HPDE6-E6E7 (cell line): ENCODE results near the gene ZIC1.

ENCODE experiments used
- DNase-seq: peaks from one replicate; pipeline ENCODE4 v3.0.0; 2011; ENCODE audit warnings: missing footprints; ENCODE audit errors: extremely low spot score

Gene ZIC1

DNA sequence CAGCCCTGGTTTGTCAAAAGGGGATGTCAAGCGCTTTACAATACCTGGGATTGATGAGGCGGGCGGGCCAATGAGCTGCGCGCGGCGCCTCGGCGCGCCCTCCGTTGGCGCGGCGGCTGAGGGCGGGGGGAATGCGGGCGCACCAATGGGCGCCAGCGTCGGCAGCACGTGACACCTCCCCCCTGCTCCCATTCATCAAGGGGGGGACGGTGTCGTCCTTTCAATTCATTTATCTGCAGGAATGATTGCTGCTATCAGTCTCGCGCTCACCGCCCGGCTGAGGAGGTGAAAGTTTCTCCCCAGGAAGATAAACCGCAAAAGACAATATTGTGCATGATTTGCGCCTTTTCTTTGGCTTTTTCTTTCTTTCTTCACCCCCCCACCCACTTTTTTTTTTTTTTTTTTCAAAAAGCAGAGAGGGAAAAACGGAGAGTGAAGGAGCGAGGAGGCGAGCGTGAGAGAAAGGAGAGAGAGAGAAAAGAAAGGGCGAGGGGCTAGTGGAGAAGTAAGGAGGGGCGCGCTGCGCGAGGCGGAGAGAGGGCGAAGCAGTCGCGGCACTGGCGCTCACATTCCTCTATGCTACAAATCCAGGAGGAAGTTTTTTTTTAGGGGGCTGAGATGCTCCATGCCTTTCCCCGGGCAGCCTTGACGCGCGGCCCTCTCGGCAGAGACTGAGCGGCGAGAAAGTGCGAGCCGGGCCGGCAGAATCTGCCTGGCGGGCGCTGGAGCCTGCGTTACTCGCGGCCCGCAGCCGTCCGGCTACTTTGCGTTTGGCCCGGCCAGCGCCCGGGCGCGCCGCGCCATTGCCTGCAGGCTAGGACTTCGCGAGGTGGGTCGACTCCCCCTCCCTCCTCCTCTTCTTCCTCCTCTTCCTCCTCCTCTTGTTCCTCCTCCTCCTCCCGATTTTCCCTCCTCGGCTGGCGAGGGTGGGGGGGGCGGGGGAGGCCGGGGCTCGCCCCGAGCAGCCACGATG is at the start of gene ZIC1:
Gene ZIC1 (plus strand): TSS at position 223 of the 973 bp plus-strand sequence. CDS start 748 bp downstream, at position 971.
- no peak for DNase-seq

DNA sequence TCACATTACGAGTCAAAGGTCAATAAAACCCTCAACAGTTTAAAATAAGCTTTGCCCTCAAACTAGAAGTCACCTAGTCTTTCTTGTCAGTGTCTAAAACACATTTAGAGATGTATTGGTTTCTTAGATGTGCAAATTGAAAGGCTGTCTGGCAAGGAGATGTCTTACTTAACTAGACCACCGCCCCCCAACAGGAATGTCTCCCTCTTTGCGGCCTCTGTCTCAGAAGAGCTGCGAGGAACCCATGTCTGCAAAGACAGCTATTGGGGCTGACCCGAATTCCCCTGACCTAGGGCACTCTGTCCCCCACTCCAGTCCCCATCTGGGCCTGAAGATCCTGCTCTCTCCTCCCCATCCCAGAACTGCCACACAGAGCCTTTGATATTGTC is 49.1 kb upstream of the ZIC1 start:
- no peak for DNase-seq

DNA sequence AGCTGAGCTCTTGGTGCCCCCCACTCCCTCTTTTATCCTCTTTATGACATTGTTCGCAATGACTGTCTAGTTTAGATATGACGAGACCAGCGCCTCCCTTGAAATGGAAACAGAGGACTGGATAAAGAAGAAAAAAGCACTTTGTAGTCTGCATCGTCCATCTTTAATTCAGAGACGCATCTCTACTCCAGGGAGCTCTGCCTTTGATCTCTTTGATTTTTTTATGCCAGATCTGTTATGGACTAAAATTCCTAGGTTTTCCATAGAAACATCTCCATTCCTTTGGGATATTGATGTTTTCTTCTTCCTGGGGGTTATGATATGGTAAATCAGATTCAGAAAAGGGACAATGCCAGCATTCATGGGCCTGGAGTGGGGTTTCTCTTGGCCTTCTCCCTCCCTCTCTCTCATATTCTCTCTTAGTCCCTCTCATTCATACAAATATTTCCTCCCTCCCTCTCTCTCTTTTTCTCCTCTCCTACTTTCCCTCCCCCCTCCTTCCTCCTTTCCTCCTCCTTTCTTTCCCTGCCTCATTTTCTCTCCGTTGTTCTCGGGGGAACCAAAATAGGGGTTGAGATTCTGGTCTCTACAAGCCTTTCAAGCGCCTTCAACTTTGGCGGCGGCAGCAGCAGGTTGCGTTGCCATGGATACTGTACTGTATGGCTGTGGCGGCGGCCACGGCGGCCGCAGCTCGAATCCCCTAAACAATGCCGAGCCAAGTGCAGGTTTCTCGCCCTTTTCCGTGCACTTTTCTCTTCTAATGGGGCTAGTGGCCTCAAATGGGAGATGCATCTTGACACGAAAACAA is 48.3 kb upstream of the ZIC1 start:
- DNase-seq = no peak

DNA sequence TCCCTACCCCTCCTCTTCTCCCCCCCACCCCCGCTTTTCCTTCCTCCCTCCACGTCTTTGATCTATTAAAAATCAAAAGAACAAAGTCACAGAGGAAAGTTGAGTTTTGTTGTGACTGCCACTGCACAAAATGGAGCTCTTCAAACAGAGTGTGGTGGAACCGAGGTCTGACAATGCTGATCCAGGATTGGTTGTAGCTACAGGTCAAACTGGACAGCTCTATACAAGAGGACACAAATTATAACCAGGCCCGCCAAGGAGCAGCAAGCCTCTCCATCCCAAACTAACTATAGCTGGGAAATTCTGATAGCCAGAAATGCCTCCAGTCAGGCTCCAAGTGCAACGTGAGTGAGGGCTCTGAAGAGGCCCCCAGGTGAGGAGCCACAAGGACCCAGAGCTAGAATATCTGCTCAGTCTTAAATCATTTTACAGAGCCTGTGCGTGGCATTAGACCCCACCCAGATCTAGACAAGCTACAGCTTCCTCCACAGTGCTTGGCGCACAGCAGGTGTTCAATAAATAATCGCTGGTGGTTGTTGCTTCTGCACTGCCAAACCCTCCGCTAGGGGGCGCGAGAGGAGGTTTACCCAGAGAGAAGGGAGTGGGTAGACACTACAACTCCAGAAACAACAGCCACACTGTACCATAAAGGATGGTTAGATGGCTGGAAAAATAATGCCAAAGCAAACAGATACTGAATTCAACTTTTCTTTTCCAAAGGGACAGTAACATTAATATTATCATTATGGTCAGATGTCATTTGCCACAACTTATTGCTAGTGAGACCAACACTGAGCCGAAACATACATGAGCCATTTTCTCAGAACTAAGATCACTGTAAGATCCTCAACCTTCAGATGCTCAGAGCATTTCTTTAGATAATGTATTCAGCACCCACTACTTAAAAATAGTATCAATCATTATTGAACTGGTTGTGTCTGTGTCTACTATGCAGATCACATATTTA is 47.4 kb upstream of the ZIC1 start:
- peak; percentile 23 for DNase-seq

DNA sequence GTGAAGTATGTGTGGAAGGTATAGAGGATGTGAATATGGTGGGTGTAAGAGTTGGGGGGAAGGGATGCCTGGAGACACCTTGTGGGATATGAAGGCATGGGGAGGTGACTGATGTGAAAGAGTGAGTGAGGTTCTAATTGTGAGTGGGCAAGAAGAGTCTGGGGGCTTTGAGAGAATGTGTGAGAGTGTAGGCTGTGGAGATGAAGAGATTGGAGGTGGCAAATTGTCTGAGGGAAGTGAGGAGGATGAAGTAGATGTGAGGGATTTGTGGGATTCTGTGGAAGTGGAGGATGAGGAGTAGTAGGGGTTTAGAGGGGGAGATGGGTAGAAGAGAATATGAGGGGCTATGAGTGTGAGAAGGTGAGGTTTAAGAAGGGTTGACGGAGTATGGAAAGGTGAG is 44.4 kb upstream of the ZIC1 start:
- no peak for DNase-seq

DNA sequence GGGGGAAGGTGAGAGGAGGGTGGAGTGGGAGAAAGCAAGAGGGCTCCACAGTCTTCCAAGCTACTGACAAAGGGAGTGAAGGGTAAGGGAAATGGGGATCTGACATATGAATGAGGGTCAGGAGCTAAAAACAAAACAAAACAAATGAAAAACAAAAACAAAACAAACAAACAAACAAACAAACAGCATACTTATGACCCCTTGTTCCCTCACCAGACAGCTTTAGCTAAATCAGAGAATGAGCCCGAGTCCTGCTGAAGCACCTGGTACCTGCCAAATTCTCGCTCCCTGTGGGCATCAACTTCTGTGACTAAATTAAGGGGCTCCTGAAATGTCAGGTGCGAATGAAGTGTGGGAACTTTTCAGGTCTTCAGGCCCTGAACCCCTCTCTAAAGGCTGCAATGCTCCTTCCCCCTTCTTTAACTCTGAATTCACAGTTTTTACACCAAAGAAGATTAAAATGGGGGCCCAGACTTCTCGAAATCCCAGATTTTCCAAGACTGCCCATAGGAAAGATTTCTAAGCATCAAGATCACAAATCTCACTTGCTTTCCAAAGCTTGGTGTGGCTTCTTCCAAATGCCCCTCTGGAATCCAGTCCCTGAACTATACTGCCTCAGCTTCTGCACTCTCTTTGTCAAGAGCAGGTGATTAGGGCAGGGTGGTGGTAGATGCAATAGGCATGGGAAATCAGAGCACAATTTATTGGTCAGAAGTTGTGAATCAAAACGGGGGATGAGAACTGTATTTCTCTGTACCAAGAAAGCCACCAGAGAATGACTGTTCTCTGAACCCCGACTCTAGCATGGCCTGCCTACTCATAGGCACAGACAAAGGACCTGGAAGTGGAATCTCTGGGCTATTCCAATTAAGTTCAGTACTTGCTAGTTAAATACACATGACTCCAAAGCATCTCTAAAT is 43.7 kb upstream of the ZIC1 start:
- DNase-seq = no peak

DNA sequence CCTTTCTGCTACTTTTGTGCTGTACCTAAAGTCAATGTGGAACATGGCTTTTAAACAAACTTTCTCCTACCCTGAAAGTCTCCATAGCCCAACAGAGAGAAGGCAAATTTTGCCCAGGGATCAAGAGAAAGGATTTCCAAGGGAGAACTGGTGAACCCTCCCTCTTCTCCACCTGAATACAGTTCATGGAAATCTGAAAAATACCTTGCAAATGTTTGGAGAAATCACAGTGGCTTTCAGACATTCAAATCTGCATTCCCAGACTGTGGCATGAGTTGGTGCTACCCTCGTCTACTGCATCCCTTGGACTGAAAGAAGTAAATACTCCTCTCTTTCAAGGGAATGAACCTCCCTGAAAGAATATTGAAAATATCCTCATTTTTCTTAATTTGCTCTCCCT is 41.5 kb upstream of the ZIC1 start:
- DNase-seq = no peak

DNA sequence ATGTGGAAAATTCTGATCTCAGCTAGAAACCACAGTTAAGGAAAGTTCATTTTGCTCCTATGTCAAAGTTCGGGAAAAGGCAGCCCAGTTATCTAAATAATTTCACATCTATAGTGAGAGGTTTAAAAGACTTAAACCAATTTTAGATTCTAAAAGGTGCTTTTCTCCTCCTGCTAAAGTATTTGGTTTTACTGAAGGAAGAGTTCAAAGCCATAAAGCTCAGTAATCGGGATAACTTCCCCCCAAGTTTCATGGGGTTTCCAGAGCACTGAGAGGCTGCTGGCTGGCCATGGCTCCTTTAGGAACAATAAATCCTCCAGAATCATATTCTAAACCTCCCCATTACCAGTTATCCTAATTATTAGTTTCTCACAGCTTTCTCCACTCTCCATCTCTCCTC is 41.0 kb upstream of the ZIC1 start:
- no peak for DNase-seq

DNA sequence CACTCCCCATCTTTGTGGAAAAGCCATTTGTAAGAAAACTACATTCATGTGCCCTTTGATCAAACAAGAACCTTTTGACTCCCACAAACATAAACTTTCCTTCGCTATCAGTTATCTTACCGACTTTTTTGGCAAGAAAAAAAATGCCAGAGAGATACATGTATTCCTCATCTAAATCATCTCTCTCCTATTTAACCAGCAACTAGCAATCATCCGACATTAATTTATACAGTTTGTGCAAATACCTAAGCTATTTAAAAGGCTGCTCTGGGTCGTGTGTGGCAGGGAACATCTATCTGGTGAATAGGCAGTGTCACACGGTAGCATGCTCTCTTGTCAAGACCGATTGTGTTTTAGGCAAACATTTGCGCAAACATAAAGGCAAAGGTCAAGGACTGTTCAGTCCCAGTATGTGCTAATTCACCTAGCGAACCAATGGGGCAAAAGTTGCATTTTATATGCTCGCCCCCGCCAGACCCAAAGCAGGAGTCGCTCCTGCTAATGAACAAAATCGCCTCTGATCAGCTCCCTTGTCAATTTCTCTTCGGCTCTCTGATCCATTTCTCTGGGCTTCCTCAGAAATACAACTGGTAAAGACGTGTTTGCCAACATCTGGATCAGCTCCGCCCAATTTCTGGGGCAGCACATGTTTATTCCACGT is 40.5 kb upstream of the ZIC1 start:
- no peak for DNase-seq

DNA sequence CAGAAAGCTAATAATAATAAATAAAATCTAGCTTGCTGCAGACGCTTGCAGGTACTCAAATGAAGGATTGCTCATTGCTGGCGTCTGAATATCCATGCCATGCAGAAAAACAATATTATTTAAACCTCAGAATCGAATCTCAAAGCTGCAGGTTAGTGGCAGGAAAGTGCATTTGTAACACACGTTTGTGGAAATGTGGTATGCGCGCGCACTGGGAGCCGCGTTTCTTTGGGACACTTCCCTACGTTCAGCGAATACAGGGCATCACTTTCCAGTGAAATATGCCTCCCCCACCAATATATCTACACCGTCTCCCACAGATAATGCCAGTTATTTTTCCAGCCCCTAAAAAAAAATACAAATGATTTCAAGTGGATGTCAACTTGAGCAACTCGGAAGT is 39.9 kb upstream of the ZIC1 start:
- no peak for DNase-seq

DNA sequence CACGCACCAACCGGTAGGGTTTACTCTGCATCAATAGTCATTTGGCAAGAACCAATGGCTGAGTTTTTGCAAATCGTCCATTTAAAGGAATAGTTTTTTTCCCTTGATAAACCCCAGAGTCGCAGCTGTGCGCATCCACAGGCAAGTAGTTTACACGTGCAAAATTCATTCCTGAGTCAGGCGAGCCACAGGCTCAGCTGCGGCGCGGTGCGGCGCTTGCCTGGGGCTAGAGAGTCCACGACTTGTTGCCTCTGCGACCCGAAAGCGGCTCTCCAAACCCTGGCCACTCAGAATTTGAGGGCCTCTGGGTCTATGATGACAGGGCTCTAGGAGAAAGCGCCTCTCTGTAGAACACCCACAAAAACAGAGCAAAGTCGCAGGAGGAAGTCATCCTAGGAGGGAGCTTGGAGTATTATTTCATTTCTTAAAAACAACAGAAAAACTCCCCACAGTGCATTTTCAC is 39.5 kb upstream of the ZIC1 start:
- DNase-seq = no peak

DNA sequence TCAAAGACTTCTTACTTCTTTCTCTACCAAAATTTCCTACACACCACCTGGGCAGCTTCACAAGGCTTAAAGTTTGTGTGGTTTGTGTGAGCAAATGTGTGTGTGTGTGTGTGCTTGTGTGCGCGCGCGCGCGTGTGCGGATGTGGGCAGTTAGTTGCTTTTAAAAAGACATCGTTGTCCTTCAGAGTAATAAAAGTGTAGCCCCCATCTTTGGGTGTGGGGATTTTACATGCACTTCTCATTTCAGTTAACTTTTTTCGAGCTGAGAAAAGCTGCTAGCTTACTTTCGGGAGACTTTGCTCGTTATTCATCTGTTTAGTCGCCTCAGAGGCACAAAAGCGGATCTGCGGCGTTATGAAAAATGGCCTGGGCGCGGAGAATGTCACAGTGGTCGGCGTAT is 38.8 kb upstream of the ZIC1 start:
- DNase-seq = no peak

DNA sequence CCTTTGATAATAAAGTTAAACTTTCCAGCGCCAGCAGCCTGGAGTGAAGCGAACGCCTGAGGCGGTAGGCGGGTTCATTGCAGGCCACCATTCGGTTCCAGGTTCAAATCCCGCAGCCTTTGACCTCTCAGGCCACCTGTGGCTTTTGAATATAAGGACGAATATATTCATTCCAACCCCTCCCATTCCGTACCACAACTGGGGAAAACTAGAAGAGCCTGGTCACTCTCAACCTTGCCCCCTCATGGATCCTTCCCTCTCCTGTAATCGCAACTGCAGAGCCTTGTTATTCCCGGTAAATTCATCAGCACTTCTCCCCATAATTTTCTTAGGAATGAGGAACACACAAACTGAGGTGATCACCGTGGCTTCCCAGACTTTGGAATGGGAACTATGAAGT is 38.0 kb upstream of the ZIC1 start:
- no peak for DNase-seq

DNA sequence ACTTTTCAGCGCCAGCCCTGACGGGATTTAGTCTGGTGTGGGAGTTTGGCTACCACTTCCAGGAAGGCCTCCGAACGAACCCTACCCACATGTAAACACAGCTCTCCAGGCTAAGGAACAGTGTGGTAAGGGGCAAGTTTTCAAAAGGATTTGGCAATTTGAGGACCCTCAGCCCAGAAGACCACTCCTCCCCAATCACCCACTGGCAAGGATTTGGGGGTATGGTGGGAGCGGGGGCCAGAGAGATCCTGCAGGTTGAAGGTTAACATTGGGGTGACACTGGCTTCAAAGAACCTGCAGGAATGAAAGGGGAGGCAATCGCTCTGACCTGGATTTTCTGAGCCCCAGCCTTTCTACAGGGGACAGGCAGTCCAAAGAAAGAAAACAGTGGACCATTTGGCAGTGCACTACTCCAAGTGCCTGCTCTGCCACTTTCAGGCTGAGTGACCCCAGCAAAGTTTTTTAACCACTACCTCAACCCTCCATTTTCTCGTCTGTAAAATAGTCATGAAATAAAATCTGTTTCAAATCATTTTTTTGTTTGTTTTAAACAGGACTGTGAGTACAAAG is 37.3 kb upstream of the ZIC1 start:
- no peak for DNase-seq

DNA sequence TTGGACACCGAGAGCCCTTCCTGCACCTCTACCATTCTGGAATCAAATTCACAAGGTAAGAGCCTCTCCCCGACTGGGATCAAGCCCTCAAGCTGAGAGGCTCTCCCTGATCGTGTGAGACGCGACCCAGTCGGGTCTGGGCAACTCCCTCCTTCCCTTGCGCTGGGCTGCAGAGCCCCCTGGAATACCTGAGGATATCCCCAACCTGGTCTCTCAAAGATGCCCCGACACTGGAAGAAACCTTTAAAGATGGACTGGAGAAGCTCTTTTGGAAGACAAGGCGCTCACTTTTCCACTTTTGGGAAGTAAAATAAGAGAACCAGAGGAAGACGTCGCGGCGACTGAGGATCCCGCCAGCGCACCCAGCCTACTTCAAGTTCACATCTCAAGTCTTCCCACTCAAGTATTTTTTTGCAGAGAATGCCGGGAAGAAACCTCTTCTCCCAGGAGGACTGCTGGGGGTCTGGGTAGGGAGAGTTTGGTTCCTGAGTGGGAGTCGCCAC is 36.6 kb upstream of the ZIC1 start:
- no peak for DNase-seq

DNA sequence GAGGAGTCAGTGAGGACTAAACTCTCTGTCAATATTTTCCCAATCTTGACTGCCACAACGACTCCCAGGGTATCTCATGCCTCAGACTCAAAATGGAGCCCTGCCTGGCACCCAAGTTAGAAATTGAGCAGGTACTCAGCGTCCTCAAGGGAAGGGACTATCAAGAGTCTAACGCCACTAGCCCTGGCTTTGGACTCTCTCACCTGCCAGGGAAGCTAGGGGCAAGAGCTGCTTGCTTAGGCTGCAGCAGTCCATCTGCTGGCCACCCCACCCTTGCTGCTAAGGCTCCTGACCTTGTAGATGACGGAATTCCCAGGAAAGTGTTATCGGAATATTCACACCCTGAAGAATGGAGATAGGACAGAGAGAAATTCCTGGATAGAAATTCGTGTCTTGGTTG is 35.9 kb upstream of the ZIC1 start:
- no peak for DNase-seq

DNA sequence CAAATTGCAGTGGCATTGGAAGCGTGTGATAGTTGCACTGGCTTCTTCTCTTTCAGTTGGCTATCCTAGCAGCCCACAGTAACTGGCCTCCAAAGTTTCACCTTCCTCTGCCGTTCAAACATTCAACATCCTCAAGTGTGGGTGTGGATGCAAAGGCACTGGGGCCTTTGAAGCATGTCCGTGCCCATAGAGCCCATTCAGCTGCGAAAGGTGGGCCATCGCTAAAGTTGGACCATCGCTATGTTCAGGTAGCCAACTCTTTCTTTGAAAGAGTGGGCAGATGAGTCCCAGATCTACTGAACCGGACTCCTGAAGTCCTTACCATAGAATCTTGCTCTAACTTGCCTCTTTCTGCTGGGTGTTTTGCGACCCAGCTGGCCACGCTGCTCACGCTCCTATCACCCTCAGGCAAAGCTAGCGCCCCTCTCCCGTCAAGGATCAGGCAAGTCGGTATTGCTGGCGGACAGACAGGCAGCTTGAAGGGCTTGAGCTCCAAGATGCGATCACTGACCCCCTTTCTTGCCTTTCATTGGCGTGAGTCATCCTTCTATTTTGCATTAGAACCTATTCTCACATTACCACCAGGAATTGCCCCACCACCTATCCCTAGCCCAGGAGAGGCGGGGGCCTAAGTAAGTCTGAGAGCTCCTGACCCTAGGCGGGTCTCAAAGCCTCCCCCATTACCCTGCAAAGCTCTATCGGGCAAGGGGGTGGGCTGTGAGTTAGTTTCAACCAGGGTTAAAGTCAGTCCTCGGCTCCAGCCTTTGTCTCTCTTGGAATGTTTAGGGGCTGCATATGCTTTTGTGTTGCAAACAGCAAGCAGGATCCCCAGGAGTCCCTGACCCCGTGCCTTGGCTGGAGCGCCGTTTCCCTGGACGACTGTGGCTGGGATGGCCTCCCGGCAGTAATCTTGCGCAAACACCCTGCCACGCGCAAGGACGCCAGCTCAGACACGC is 31.5 kb upstream of the ZIC1 start:
- no peak for DNase-seq

DNA sequence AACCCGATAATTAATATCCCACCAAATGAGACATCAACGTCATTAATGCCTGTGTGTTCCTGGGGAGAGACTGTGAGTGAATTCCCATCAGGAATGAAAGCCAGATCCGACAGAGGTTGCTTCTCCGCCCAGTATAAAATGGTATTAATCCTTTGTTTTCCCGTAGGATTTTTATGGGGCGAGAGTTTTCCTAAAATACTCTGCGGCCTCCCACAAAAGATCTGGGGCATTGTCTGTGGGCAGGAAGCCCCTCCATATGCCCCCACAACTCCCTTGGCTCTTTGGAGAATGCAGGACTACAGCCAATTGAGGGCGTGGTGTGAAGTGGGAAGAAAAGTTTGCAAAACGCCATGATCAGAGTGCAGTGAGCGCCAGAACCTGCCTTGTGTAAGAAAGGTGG is 29.5 kb upstream of the ZIC1 start:
- DNase-seq = no peak
